Activated CD4-positive, alpha-beta T cell treated with anti-CD3 and anti-CD28 coated beads, Interleukin-2, amount 50 U/mL, for 48 hours (primary cell): Measurements from ENCODE around the gene HTR3C.
"Not testable (repeated sequence)": the region's sequence is repeated elsewhere in the genome, so short reads cannot be mapped to it uniquely, and the experiment has no call there.

Experiments
- DNase-seq, 2 experiments: peaks; one replicate each; pipeline ENCODE4 v3.0.0-alpha.2; 2020

The HTR3C gene

GRCh38 chr3:184031187-184031792 is 21.6 kb upstream of the HTR3C start, which contains the start of gene HTR3D:
TSS of gene HTR3D (plus strand) at chr3:184031742. CDS start at chr3:184031742, 0 bp downstream.
- DNase-seq, result no peak

DNA sequence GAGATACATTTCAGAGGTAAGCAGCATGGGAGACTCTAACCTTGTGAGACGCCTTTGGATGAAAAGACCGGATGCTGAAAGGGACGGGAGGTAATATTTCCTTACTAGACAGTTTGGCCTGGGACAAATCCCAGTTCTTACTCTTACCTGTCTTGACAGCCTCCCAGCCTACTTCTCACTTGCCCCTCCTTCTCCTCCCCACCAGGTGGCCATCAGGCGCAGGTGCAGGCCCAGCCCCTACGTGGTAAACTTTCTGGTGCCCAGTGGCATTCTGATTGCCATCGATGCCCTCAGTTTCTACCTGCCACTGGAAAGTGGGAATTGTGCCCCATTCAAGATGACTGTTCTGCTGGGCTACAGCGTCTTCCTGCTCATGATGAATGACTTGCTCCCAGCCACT is 15.0 kb upstream of the HTR3C start:
- DNase-seq, result no peak

DNA sequence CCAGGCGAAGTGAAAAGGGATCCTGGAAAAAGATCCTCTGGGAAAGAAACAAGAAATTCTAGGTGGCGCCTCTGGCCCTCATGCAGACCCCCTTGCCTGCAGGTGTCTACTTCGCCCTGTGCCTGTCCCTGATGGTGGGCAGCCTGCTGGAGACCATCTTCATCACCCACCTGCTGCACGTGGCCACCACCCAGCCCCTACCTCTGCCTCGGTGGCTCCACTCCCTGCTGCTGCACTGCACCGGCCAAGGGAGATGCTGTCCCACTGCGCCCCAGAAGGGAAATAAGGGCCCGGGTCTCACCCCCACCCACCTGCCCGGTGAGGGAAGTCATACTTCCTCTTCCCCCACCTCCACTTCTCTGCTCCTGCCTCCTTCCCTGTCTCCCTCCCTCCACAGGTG is 14.5 kb upstream of the HTR3C start:
- DNase-seq, result not testable (repeated sequence)

- no peak for DNase-seq
These were observed 13.4 kb upstream of the HTR3C start for GRCh38 chr3:184039414-184039813.

DNA sequence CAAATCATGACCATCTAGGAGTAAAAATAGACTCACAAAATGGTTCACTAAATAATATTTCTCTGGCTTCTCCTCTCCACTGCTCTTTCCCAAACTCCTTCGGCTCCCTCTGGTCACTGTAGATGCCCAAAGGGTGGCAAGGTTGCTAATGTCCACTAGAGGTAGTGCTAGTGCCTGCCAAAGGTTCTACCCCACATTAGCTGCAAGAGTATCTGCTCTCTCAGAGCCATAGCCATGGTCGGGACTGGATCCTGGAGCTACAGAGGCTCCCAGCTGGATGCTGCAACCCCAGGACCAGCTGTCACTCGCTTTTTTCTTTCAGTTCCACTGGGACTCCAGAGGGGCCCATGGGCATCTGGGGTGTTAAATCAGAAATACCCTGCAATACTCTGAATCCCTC is 12.8 kb upstream of the HTR3C start:
- no peak for DNase-seq

DNA sequence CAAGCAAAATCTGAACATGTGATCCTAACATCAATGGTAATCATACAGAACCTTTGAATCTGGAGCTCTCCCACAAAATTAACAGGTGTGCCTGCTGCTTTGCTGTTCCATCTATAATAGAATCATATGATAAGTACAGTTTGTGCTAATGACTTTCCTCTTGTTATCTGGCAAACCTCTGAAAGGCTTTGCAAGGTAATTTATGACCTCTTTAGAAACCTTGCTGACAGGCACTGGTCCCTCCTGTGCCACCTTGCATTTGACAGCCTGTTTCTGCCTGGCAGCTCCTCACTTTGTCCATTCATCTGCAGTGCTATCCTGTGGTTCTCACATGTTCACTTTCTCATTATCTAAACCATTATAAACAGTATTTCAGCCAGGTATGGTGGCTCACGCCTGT is 10.2 kb upstream of the HTR3C start:
- DNase-seq, result no peak

DNA sequence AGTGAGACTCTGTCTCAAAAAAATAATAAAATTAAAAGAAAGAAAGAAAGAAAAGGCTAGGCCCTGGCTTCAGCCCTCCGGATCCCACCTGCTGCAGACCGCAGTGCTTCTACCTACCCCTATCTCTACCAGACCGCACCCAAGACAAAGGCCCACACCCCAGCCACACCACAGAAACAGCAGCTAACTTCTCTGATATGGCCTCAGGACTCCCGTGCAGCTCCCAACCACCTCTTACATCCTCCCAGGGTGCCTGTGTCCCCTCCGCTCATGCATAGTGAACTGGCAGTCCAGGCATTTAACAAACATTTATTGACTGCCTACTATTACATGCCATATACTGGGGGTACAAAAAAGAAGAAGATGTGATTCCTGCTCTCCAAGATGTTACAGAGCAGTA is 6.9 kb upstream of the HTR3C start:
- DNase-seq, result no peak

GRCh38 chr3:184050217-184050847 is 2.5 kb upstream of the HTR3C start:
- no peak for DNase-seq

- no peak for DNase-seq
These were observed 5.2 kb downstream of the HTR3C start for GRCh38 chr3:184058029-184058428.

GRCh38 chr3:184059424-184059823 is 6.6 kb downstream of the HTR3C start:
- no peak for DNase-seq

- no peak for DNase-seq
These were observed 9.8 kb downstream of the HTR3C start for GRCh38 chr3:184062637-184063036.

- DNase-seq, result no peak
These were observed 13.4 kb downstream of the HTR3C start for GRCh38 chr3:184066211-184066610.

- DNase-seq, result no peak
These were observed 14.8 kb downstream of the HTR3C start for GRCh38 chr3:184067573-184068055.

DNA sequence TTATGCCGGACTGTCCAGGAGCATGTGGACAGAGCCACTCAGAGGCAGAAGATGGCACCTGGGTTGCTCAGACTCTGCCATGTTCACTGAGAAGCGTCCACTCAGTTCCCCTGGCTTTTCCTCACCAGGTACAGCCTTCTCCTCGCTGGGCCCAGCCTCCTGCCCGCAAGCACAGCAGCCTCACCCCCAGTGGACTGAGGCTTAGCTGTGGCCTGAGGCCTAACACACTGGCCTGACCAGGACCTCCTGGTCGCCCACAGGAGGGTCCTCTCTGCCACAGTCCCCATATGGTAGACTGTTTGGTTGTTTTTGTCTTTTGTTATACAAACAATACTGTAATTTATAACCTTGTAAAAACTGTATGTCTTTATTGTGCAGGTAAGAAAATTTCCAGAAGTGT is 15.5 kb downstream of the HTR3C start:
- DNase-seq, result no peak

GRCh38 chr3:184071142-184071541 is 18.3 kb downstream of the HTR3C start:
- not testable (repeated sequence) for DNase-seq

GRCh38 chr3:184073621-184074020 is 20.8 kb downstream of the HTR3C start:
- no peak for DNase-seq

GRCh38 chr3:184075901-184076300 is 23.1 kb downstream of the HTR3C start:
- no peak for DNase-seq

DNA sequence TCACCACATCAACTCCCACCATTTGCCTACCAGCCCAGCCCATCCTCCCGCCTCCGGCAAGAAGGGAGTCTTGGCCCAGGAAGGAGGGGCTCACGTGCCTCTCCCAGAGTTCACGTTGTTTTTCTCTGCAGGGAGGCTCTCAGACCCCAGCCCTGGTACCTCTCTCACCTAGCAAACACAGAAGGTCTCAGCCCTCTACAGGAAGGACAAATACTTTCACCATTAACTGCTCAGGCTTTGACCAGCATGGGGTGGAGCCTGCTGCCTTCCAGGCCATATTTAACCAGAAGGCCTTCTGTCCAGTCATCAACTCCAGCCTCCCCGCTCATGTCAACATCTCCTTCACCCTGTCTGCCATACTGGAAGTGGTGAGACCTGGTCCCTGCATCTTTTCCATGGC is 25.0 kb downstream of the HTR3C start:
- DNase-seq, result no peak

DNA sequence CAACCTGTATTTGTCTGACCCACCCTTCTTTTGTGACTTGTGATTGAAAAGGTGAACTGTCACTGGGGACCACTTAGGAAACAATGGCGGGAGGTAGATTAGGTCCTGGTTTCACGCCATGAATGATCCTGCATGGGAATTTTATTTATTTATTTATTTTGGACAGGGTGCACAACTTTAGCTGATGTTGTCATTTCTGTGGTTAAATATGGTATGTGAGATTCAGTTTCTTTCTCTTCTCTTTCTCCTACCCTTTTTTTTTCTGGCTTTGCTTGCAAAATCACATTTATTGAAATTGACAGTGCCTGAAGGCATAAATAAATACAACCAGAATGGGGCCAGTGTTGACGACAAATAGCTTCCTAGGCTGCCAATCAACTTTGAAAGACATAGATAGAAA is 26.0 kb downstream of the HTR3C start:
- DNase-seq, result no peak

GRCh38 chr3:184081116-184081830 is 28.4 kb downstream of the HTR3C start:
- no peak for DNase-seq

DNA sequence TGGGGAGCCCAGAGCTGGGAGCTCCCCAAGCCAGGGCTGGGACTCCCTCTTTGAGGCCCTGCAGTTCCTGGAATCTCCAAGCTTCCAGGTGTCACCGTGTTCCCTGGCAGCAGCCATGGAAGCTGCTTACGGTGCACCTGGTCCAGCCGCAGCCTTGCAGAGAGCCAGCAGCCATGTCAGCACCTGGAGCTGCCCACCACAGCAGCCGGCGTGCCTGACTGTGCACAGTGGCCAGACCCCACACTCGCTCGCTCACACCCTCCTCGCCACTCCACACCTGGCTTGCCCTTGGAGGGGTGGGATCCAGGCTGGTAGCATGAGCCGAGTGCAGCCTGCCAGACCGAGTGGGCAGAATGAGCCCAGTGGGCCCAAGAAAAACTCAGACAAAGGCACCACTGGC is 29.2 kb downstream of the HTR3C start:
- no peak for DNase-seq

DNA sequence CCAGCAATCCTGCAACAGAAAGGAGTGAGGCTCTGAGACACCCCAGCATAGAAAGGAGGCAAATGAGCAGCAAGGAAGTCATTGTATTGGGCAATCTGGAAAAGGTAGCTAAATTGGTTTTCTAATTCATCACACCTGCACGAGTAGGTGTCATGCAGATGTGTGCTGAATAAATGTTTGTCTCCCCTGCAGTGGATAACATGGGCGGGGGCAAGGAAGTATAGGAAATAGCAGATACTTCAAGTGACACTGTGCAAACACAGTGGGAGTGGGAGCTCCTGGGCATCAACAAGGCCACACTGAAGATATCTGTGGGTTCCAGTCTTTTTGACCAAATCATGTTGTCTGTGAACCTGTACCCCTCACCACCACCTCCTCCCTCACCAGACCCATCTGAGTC is 29.6 kb downstream of the HTR3C start:
- DNase-seq, result no peak

DNA sequence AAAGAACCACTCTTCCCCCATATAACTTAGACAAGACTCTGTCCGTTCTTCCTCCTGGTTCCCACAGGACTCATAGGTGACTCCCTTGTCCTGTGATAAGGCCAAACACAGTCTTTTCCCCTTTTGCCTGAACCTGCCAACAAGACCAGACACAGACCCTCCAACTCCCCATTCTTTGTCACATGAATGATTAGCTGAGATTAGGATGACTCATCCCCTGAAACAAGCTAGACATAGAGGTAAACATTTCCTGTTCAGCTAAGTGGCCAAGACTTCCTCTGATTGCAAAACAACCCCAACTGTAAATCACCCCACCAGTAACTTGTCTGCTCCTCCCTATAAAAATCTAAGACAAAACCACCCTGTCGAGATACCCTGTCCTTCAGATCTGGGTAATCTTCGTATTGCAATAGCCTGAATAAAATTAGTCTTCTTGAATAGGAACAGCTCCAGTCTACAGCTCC is 32.6 kb downstream of the HTR3C start:
- no peak for DNase-seq

- no peak for DNase-seq
These were observed 39.4 kb downstream of the HTR3C start for GRCh38 chr3:184092199-184092598.
